GM13977 (cell line): ENCODE measurements around the gene POU2F3.

ENCODE experiments used
- DNase-seq: peaks from one replicate; pipeline ENCODE4 v3.0.0; 2012; ENCODE audit warnings: low spot score
- CTCF ChIP-seq: IDR thresholded peaks from 2 replicates; pipeline ENCODE4 v1.5.1; 2012; ENCODE audit warnings: mild to moderate bottlenecking, control low read depth; ENCODE audit not compliant: insufficient read depth; ENCODE audit errors: extremely low read depth, missing control alignments
- in situ Hi-C: fragments of 300-500 bp; cut with MboI; formaldehyde crosslinking; loops from one replicate; pipeline ENCODE4 v1.12.0; 2022; ENCODE audit warnings: low sequenced_read_pairs, low pct_unique_long_range_greater_than_20kb, mixed read lengths, inconsistent platforms; ENCODE audit not compliant: unreplicated experiment

Gene POU2F3

DNA sequence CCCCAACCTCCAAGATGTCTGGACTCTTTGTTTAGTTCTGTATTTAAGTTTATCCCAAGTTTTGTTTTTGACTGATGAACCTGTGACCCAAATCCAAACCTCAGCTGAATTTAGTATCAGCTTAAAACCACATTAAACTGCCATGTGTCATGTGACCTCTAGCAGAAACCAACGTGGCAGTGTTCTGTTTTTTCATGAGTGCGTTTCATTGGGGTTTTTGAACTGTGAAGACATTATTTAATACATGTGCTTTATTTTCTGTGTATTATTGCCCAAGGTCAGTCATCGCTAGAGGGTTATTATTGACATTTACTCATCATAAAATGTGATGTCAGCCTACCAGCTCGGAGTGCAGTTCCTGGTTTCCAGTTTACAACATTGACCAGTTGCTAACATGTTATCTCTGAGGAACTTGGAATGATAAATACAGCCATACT lies 86.9 kb downstream of the POU2F3 start:
- in situ Hi-C loops: no loop called here
- peak; percentile 28 for DNase-seq
- TF ChIP-seq CTCF: no peak

DNA sequence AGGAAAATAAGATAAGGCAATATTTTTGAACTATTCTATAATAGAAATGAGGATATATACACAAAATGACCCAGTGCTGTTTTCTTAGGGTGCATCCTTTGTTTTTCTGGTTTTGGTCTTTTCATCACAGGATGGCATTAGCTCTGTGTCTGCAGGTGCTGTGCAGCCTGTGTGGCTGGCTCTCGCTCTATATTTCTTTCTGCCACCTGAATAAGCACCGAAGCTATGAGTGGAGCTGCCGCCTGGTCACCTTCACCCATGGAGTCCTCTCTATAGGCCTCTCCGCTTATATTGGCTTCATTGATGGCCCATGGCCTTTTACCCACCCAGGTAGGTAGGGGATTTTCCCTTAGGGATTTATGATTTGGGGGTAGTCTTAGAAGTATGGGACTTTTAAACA lies 87.4 kb downstream of the POU2F3 start:
- no peak for DNase-seq
- no peak for TF ChIP-seq CTCF
- in situ Hi-C loops: no loop called here

GRCh38 chr11:120329556-120329955 lies 89.6 kb downstream of the POU2F3 start:
- in situ Hi-C loops: no loop called here
- TF ChIP-seq CTCF: no peak
- no peak for DNase-seq

- DNase-seq: no peak
- no peak for TF ChIP-seq CTCF
- in situ Hi-C loops: no loop called here
Measured at GRCh38 chr11:120330045-120330444, 90.1 kb downstream of the POU2F3 start.

GRCh38 chr11:120331301-120331996 lies 91.5 kb downstream of the POU2F3 start:
- TF ChIP-seq CTCF: no peak
- in situ Hi-C loops: no loop called here
- no peak for DNase-seq

GRCh38 chr11:120332822-120333716 lies 93.1 kb downstream of the POU2F3 start:
- in situ Hi-C loops: no loop called here
- TF ChIP-seq CTCF: no peak
- DNase-seq: no peak
